HG03442 (cell line): Measurements from ENCODE around the gene UNC5C.
A peak's percentile ranks its signal among the peaks of the same experiment; 100 is the strongest.

Experiments
- ATAC-seq: cut with Tn5 transposase; IDR thresholded peaks from one replicate; pipeline ENCODE4 v1.9.1; 2021; ENCODE audit warnings: mild to moderate bottlenecking, moderate library complexity; ENCODE audit not compliant: unreplicated experiment

Gene UNC5C

DNA sequence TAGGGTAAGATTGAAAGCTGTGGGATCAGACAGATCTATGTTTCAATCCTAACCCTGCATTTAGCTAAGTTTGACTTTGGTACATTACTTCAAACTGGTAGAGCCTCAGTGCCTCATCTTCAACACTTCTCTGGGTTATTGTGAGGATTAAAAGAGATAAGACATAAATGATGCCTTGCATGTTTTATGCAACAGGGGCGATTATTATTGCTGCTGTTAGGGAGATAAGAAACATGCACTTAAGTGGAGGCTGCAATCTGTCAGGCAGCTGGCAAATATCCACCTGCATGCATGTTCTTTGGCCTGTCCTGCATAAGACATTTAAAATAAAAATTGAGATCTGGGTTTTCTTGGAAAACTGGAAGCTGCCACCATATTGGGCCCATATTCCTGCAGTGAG is 24.6 kb downstream of the UNC5C start:
- no peak for ATAC-seq

DNA sequence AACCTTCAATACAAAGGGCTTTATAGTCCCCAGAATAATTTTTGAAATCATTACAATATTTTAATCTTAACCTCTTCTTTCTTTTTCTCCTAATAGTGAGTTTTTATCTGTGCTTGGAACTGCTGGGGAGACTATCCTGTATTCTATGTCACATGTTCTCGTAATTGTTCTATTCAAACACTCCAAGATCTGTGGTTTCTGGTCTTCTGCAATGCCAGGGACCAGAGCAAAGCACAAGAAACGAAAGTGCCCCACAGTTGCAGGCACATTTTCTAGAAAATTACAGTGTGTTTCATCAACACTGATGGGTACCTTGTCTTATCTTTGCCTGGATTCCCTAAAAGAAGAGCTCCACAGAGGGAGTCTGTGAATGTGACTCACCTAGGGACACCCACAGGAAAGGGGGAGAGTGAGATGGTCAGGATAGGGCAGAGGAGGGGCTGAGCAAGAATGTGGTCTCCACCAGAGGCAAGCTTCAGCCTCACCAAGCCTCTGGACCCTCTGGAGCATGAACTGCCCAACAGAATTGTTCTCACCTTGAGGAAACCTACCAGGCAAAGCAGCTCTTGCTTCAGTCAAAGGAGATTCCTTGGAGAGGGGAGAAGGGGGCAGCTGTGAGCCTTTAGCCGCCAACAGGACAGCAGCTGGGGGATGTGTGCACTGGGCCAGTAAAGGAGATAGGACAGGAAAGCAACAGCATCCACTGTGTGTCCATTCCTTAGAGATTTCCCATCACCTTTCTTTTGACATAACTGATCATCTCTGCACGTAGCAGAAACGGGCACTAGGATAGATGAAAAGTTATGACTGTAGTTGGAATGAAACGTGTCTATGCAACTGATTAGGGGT is 25.9 kb downstream of the UNC5C start:
- no peak for ATAC-seq

DNA sequence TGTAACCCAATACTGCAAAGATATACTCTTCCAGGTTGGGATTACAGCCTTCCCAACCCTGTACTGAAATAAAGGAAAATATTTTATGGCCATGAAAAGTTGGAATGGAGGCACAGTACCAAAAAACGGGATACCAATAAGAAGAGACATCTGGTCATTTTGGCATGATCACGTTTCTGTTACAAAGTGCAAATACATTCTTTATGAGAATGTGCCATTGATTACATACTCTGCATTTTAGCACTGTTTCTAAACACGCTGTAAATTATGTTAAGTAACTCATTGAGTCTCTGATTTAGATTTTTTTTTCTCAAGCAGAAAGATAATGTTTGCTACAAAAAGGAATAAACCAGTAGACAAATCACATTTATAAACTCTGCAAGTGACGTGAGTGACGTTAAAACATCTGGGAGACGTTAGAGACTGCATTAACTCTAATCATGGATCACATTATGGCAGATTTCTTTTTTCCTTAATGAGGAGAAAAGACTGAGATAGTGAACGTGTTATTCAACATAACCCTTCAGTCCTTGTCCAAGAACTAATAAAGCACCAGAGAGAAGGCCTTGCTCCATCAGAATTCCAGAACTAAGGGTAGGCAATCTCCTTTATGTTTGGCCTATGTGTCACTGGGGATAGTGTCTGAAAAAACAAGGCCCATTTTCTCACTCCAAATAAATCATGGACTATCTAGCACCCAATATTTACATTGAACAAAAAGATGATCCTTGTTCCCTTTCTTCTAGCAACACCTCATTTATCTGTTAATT is 31.0 kb downstream of the UNC5C start:
- ATAC-seq, result no peak

DNA sequence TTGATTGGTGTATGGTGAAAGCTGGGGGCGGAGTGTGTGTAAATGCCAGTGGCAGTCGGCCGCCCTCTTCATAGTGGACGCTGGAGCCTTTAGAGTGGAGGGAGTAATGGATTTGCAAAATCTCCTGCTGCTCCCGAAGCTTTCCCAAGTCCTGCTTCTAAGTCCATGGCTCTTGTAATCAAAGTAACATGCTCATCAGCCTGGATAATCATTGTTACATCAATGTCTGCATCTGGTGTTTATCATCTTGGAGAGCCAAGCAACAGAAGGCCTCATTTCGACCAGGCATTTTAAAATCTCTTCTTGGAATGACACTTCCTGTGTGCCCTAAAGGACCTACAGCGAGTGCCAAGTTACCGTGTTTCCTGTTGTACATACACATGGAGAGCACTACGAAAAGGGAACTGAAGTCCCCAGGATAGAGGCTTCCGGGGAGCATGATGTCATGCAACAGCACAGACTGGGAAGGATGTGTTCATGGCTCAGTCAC is 32.2 kb downstream of the UNC5C start:
- ATAC-seq, result no peak

DNA sequence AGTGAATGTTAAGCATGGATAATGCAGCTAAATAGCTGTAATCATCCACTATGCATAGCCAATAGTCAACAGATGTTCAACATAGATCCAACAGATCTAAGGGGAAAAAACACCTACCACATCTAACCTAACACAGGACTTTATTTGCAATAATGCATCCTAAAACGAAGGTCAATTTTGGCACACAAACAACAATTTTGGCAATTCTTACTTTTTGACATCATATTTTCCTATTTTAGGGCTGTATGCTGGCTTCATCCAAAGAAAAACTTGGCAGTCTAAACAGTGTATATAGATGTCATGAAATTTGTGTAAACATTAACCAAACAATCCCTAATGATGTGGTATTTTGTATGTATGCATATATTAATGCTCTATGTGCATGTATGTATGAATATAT is 33.2 kb downstream of the UNC5C start:
- no peak for ATAC-seq

DNA sequence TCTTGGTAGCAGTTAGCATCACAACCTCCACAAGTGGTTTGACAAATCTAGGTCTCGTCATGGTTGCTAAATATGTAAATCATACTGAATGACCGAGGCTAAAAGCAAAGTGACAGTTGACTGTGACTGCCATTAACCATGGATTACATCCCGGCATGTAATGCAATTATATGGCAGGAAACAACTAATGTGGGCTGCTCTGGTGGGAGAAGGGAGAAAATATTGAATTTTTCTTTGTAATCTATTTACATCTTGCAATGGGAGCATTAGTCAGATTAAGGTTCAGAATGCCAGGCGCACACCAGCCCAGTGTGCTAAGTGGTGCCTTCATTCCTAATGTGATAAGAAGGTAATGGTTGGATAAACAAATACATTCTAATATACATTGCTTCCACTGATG is 35.8 kb downstream of the UNC5C start:
- no peak for ATAC-seq

DNA sequence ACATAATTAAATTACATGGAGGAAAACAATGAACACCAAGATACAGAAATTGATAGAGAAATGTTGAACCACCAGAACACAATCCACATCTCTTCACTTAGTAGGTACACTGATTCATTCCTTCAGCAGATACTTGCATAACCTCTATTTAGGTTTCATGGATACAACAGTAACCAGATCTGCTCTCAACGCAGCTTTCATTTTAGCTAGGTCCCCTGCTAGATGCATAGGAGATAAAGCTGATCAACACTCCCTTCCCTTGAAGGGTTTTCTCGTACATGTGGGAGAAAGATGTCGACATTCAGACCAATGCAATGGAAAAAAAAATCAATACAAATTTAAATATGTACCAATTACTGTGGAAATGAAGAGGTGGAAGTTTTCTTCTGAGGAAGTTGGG is 37.3 kb downstream of the UNC5C start:
- no peak for ATAC-seq

DNA sequence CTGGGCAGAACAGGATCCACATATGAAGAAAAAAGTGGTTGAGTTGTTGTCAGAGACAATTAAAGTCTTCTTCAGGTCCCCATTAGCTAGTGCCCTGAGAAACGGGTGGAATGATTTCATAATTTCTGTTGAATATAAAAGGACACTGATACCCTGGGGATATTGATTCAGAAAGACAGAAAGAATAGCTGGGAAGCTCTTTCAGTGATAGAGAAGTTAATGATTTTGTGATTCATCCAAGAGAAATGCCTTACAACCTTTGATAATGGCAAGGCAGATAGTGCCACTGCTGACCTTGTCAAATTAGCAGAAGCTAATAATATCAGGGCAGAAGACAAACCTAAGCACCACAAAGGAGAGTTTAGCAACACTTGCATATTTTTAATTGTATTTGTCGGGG is 37.9 kb downstream of the UNC5C start:
- ATAC-seq, result no peak

DNA sequence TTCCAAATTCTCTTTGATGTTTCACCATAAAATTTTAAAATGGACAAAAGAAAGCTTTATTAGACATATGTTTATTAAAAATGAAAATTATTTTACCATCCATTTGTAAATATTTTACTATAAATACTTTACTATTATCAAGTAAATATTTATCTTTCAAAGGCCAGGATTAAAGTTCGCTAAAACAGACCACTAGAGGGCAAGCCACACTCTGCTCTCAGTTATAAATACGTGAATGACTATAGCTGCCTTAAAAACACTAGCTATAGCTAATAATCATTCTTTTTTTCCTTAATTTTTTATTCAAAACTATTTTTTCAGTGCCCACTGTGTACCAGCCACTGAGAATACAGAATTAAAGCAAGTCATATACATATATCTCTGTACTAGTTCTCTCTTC is 38.6 kb downstream of the UNC5C start:
- peak; percentile 57 for ATAC-seq

DNA sequence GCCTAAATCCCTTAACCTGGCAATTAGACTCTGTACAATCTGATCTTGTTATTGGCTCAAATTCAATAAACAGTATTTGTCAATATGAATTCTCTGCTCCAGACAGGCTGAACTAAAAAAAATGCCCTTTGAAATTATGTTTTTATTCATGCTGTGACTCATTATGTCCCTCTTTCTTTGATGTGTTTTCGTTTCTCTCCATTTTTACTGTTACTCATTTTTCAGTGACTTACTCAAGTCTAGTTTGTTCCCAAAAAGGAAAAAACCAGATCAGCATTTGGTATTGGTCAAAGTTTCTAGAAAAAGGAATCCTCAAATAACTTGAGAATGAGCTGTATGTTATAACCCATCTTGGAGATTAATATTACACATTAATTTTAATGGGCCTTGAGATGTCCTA is 40.4 kb downstream of the UNC5C start:
- ATAC-seq, result no peak

DNA sequence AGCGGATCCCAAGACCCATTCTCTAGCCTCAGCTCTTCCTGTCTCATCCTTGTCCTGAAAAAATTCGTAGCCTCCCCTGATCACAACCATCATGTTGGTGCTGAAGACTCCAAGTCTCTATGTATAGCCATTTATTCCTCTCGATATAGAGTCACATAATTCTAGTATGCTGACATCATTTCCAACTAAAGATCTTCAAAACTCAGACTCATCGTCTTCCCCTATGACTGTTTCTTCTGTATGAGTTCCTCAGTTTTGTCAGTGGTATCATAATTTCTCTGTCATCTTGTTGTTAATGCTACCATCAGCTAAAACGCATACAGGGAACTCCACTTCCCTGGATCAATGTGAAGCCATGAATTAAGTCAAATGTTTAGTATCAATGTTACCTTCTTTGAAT is 41.2 kb downstream of the UNC5C start:
- no peak for ATAC-seq

DNA sequence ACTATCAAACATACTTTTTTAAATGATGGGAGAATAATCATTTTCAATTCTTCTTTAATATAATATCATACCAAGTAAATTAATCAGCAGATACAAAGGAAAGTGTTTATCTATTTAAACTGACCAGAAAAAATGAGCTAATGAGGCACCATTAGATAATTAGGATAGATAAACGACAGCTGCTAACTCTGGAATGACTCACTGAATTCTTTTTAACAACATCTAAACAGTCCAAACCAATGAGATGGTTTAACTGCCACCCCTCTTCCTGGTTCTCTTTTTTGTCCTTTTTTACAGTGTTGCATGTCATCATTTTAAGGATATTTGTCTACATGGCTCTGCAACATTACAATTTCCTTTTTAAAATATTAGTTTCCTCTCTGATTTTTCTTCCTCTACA is 41.6 kb downstream of the UNC5C start:
- ATAC-seq, result no peak

DNA sequence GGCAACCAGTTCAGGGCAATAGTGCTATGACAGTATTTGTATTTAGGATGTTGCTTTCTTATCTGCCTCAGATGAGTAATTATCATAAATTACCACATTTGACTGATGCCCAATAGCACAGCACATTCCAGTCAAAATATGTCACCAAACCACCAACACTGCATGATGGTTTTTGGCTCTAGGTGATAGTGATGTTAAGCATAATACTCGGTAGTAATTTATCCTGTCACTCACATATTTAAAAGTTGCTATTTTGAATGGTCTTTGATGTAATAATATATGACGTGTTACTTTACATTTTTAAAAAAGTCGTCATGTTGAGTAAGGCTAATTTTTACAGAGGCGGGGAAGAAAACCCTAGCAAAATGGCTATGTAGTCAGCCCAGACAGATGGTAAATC is 42.5 kb downstream of the UNC5C start:
- no peak for ATAC-seq

DNA sequence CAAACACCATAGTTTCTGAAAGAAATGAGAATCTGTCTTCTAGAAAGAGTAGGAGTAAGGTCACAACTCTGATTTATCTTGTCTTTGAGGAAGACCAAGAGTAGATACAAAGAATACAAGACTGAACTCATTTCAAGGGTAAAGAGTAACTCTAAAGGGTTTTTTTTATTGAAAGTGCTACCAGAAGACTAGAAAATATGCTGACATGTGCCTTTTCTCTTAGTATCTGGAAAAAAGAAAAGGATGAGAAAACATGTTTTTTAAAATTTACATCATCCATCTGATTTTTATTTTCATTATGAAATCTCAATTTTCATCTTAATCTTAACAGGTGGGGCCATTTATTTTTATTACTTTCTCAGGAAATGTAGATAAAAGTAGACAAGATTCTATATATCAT is 43.0 kb downstream of the UNC5C start:
- no peak for ATAC-seq

DNA sequence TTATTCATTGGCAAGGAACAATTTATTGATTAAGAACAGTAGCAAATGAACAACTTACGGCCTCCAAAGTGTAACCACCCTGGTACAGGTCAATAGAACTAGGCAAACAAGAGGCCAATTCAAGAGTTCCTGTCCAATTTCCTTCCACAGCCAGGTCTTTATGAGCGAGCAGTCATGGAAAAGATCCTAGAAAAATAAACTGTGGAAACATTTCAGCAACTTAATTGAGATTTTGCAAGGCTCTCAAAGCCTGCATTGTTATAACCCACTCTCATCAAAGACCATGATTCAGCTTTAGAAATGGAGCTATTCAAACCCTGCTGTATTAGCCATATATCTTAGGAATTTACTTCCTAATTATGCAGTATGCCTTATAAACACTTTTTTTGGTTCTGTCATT is 43.6 kb downstream of the UNC5C start:
- no peak for ATAC-seq

DNA sequence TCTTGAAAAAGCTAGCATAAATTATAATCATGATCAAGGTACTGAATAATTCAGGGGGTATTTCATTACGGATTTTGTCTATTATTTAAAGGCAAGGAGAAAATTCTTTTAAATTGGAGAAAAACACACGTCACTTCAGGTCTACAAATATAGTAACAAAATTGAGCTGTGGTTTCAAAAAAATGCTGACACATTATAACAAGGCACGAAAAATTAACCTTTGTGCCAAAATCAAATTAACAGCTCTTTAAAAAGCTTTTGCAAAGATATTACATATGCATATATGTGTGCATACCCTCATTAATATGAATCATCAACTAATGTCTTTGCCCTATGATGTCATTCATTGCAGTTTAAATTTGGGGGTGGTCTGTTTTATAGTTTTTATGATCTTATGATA is 44.3 kb downstream of the UNC5C start:
- no peak for ATAC-seq

DNA sequence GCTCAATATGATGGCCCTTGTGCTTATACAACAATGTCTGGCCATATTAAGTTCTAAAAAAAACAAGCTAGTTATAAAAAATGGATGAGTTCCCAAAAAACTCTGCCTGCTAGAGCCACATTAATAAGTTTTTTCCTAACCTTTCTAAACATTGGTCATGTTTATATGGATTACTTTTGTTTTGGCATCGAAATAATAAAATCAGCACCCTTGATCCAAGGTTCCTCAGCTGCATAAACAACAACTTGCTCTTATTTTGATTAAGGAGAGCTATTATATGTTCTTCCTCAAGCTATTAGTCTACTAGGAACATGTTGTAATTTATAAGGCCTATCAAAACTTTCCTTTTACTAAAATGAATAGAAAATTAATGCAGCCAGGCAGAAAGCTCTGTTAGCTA is 48.4 kb downstream of the UNC5C start:
- no peak for ATAC-seq

DNA sequence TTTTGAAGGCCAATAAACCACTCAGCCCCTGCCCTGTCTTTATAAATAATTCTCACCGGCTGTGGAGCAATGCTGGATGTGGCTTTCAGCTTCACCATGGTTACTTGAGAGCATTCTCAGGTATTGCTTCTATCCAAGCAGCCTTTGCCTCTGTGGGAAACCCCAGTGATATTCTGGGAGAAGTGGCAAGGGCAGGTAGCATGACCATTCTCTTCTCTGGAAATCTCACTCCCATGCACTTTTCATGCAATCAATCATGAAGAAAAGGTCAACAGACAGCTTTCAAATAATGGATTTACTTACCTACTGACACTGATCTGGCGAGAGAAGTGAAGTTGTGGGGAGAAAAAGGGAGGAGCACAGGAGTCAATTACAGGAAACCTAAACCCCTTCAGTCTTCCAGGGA is 49.5 kb downstream of the UNC5C start:
- ATAC-seq, result no peak

DNA sequence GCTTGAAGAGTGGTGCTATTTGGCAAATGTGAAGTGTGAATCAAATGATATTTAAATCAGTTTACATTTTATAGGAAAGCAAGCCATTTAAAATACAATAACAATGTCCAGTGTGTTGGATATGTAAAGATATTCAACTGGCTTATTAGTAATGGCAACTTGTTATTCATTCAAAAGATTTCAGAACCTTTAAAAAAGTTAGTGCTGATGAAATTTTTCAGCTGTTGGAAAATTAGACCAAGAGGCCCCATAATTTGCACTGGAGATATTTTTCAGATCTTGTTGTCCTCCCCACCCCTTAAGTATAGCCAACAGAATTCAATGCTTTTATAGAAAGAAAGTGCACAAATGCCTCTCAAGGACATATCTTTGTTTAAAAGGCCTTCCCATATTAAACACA is 54.6 kb downstream of the UNC5C start:
- ATAC-seq, result no peak

DNA sequence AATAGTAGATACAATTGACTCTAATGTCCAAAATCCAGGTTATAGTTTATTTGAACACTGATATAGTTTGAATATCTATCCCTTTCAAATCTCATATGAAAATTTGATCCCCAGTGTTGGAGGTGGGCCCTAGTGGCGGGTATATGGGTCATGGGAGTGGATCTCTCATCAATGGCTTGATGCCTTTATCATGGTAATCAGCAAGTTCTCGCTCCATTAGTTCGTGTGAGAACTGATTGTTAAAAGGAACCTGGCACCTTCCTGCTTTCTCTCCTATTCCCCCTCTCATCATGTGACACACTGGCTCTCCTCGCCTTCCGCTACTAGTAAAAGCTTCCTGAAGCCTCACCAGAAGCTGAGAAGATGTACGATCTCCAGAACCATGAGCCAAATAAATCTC is 70.1 kb downstream of the UNC5C start:
- ATAC-seq, result no peak

DNA sequence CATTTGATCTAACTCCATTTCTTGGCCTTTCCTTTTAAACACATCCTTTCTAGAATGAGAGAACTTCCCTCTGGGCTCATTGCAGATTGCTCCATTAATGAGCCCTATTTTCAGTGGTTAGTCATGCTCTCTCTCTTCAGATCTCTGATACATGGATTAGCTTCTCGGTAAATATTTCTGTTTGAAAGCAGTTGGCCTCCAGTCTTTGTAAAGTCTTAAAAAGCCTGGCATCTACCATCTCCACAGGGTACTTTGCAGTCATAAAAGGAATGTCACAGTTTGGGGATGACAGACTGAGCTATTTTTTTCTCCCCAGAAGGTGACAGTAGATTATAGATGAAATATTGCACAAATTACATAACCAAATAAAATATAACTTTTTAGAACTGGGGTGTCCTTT is 72.7 kb downstream of the UNC5C start:
- ATAC-seq, result no peak

DNA sequence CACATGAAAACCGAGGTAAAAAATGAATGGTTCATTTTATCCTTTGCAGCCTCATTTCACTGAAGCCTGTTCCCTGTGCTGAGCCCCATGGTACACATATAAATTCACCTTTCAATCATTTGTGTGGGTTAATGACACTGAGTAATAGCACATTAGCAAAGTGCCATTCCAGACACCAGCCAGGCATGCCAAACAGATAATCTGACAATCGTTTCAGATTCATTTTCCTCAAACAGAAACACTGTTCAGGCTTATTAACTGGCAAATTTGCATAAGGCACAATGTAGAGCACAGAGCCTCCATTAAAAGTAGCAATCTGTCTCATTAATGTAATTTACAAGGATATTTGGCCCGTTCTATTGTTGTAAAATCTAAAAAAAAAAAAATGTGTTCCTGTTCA is 76.2 kb downstream of the UNC5C start:
- ATAC-seq, result no peak
